ENCODE measurements around the gene CLDN14.

DNA sequence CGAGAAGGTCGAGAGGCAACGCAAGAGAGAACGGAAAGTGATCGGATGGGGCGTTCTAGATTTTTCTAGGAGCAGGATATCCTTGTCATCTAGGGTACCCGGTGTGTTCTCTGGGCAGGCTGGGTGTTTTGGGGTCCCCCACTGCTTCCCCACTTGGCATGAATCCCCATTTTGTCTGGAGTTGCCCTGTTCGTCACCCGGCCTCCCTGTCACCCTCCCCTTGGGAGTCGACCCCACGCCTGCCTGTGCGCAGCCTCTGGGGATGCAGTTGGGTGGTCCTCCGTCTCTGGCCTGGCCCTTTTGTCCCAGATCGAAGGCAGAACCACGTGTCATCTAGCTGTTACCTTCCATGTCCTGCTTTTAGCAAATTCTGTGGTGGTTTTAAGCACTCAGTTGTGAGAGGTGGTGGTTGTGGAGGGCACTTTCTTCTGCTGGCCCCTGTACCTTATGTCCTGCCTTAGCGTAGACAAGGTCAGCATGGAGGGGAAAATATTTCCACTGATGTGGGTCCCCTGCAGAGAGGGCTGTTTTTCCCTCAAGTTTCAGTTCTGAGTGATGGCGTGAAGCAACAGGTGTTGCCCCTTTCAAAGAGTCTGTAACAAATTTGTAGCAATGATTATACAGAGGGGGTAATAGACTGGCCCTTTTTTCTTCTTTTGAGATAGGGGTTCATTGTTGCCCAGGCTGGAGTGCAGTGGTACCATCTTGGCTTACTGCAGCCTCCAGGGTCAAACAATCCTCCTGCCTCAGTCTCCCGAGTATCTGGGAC is 59.2 kb downstream of the CLDN14 start:
- TF ChIP-seq CTCF (IDR thresholded peaks at IDR 0.05) (no peak), POLR2A (IDR thresholded peaks at IDR 0.05) (no peak)

All from prostate gland (tissue), 2 donors.